GM21619 (cell line): ENCODE data around the gene HOMER3.
A peak's percentile ranks its signal among the peaks of the same experiment; 100 is the strongest.
"Not testable (repeated sequence)": the region's sequence is repeated elsewhere in the genome, so short reads cannot be mapped to it uniquely, and the experiment has no call there.

Experiments used
- ATAC-seq: cut with Tn5 transposase; IDR thresholded peaks from one replicate; pipeline ENCODE4 v1.9.1; 2021; ENCODE audit not compliant: unreplicated experiment

HOMER3 gene

DNA sequence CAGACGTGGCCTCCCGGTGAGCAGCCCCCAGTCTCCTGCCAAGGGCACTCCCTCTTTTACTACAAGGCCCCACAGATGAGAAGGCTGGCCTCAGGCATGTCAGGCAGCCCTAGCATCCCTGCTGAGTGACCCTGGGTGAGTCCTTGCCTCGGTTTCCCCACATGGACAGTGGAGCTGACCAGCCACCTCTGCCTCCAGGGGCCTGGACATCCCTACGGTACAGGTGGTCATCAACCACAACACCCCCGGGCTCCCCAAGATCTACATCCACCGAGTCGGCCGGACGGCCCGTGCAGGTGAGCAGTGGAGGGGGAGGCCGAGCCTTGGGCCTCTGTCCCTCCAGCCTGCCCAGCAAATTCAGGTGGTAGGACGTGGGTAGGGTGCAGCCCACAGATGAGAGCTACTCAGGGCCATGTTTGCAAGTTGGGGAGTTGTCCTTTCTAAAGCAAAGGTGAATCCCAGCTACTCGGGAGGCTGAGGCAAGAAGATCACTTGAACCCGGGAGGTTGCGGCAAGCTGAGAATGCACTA is 16.3 kb downstream of the HOMER3 start:
- ATAC-seq, result no peak

DNA sequence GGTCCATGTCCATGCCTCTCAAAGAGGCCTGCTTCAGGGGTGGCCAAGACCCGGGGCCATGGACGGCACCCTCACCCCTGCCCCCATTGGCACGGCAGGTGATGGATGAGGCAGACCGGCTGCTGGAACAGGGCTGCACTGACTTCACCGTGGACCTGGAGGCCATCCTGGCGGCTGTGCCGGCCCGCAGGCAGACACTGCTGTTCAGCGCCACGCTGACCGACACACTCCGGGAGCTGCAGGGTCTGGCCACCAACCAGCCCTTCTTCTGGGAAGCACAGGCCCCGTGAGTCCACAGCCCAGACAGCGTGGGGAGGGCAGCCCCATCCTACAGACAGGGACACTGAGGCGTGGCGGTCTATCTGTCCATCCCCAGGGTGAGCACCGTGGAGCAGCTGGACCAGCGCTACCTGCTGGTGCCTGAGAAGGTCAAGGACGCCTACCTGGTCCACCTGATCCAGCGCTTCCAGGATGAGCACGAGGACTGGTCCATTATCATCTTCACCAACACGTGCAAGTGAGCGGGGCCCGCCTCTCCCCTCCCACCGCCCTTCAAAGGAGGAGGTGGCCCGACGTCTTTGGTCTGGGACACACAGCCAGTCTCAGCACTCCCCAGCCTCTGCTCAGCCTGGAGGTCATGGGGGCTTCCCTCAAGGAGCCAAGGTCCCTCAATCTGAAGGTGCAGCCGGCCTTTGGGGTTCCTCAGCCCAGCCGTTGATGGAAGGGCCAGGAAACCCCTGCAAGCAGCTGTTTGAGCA is 18.6 kb downstream of the HOMER3 start:
- no peak for ATAC-seq

DNA sequence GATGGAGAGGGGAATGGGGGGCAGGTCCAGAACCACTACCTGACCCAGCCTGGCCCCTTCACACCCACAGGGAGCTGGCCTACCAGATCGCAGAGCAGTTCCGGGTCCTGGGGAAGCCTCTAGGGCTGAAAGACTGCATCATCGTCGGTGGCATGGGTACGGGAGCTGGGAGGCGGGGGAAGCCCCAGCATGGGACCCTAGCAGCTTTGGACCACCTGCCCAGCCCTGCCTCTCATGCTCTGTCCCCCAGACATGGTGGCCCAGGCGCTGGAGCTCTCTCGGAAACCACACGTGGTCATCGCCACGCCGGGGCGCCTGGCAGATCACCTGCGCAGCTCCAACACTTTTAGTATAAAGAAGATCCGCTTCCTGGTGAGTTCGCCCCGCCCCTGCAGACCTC is 19.4 kb downstream of the HOMER3 start:
- ATAC-seq, result no peak

DNA sequence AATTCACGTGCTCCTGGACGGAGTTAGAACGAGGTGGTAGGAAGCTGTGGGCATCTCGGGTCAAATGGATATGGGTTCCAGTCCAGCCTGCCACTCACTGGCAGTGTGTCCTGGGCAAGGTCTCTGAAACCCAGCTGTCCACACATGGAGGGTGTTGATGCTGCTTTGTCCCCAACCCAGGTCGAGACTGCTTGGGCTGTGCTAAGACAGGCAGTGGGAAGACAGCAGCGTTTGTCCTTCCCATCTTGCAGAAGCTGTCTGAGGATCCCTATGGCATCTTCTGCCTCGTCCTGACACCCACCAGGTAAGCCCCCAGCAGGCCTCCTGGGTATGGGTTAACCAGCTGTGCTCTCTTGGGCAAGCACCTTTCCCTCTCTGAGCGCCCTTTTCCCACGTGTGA is 20.6 kb downstream of the HOMER3 start:
- ATAC-seq, result no peak

DNA sequence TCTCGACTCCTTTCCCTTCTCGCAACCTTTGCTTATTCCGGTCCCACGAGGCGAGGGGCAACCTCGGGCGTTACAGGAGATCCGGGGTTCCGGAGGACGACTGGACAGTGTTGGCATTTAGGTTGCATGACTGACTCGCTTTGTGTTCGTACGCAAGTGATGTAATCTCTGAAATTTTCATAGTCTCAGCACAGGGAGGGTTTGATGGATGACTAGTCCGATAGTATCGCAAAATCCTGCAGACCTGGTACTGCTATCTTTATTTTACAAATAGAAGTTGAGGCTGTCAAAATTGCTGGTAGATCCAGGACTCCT is 21.2 kb downstream of the HOMER3 start:
- no peak for ATAC-seq

DNA sequence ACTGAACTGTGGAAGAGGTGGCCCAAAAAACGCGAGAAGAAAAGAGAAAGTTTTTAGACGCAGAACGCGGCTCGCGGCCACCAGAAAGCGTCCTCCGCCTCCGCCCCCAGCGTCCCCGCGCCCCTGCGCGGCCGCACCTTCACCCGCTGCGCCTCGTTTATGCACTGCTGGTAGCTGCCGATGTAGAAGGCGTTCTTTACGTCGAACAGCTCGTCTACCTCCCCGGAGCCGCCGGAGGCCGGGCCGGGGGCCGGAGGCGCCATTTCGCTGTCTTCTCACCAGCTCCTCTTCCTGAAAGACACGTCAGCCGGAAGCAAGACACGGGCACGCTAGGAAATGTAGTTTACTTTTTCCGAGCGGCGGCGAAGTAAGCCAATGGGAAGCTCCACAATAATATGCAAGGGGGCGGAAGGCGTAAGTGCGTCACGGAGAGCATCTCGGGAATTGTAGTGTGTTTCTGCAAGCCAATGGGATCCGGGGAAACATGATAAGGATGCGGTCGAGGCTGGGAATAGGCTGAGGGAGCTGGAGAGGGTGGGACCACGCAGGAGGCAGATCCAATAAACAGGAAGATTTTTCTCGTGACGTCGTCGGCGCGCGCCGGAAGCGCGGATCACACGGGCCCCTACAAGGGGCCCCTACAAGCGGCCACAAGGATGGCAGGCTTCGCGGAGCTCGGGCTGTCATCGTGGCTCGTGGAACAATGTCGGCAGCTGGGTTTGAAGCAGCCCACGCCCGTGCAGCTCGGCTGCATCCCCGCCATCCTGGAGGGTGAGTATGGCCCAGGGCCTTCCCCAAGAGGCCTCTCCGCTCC is 21.7 kb downstream of the HOMER3 start, which contains the start of the genes COPE and DDX49:
COPE (minus strand) TSS at position 302 of the 814 bp plus-strand sequence; CDS start at position 263, 39 bp downstream.
DDX49 (plus strand) TSS at position 630 of the 814 bp plus-strand sequence; CDS start at position 657, 27 bp downstream.
- ATAC-seq, result peak; percentile 86

DNA sequence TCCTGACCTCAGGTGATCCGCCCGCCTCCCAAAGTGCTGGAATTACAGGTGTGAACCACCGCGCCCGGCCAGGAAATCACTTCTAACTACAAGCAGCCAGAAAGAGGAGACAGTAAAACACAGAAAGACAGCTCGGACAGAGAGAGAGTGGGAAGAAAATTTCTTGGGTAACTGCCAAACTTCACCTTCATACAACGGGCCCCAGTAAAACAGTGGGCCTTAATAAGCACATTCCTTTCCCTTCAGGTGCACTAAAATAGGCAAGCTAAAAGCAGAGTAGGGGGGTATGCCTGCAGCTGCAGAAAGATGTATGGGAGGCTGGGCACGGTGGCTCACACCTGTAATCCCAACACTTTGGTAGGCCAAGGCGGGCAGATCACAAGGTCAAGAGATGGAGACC is 23.4 kb downstream of the HOMER3 start:
- not testable (repeated sequence) for ATAC-seq

DNA sequence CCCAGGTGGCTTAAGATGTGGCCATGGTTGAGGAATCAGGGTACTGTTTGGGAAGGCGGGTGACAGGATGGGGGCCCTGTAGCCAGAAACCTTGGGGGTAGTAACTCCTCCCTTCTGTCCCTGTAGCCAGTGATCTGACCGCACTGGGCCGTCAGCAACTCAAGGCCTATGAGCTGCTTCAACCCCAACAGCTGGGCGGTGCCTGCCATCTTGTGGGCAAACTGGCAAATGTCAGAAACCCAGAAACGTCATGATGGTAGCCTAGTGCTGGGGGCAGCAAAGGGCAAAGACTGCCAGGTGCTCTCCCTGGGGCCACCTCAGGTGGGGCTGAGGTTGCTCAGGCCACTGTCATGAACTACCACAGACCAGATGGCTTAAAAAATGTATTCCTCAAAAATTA is 25.4 kb downstream of the HOMER3 start:
- ATAC-seq, result no peak

DNA sequence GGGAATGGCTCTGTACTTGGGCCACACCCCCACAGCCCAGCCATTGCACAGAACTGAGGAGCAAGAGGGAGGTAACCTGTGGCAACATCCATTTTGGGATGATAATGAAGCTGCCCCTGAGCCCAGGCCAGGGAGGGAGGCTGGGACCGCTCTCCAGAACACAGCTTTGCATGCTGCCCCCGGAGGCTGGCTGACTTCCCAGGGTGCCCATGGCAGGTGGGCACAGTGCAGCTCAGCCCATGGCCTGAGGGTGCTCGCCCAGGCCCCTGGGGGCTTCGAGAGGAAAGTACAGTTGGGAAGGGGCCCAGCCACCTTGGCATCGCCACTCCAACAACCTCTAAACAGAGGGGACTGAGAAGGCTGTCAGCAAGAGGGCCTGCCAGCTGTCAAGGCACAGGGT is 27.6 kb downstream of the HOMER3 start:
- ATAC-seq, result no peak

DNA sequence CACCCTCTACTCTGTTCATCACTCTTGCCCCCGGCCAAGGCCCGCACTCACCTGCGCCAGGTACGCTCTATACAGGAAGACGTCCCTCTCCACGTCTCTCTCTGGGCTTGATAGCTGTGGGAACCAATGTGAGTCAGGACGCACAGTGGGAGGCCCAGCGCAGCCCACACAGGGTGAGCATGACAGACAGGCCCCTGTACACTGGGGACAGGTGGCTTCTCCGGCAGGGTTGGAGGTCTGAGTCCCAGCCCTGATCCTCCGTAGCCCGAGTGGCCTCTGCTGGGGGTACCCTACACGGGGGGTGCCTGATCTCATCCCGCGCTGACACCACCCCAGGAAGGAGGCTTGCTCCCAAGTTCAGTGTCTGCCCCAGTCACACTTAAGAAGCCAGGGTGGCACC is 28.1 kb downstream of the HOMER3 start:
- ATAC-seq, result no peak

DNA sequence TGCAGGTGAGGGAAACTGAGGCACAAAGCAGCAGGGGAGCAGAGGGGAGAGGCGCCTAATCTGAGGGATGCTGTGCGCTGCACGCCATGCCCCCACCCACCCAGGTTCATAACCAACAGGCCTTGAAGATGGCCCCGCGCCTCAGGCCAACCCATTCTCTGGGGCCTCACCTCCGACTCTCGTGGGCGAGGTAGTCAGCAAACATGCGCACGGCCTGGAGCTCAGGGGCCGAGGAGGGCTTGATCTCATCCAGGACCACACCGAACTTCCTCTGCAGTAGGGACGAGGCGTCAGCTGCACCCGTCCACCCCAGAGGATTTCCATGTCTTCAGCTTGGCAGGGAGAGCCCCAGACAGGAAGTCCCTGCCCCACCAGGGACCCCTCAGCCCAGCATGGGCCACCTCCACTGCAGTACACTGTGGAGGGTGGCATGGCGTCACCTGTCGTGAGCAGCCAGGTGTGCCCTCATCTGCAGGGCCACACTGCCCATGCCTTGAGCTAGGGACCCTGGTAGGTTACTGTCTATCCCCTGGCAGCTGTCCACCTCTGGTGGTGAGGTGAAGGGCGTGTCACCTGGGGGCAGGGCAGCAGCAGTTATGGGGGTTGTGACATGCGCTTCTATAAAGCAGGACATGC is 30.1 kb downstream of the HOMER3 start:
- no peak for ATAC-seq

DNA sequence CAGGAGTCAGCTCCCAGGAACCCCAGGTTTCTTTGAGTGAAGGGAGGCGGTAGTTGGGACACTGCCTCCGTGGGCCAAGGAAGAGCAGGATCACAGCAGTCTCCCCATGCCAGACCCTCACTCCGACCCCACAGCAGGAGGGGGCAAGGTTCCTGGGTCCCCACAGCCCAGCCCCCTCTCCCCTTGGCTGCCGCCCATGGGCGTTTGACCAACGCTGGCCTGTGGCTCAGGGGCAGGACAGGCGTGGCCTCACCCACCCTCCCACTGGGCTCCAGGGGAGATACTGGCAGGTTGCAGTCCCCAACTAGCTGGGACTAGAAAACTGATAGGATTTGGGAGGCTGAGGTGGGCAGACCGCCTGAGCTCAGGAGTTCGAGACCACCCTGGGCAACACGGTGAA is 31.0 kb downstream of the HOMER3 start:
- no peak for ATAC-seq

DNA sequence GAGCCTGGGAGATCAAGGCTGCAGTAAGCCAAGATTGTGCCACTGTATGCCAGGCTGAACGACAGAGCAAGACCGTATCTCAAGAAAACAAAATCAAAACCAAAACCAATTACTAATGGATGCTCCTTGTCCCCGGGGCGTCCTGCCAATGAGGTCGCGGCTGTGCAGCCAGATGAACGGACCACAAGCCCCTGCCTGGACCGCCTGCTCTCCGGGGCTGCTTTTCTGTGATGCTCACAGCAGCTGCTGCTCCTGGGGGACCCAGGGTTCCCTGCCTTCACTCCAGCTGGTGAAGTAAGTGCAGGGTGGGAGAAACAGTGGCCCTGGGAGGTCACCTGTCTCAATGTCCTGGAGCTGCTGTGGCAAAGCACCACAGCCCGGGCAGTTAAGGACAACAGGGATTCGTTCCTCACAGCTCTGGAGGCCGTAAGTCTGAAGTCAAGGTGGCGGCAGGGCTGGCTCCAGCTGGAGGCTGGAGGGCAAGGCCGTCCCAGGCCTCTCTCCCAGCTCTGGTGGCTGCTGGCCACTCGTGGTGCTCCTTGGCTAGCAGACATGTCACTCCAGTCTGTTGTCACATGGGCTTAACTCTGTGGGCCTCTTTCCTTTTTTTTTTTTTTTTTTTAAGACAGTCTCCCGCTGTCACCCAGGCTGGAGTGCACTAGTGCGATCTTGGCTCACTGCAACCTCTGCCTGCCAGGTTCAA is 31.9 kb downstream of the HOMER3 start:
- no peak for ATAC-seq

DNA sequence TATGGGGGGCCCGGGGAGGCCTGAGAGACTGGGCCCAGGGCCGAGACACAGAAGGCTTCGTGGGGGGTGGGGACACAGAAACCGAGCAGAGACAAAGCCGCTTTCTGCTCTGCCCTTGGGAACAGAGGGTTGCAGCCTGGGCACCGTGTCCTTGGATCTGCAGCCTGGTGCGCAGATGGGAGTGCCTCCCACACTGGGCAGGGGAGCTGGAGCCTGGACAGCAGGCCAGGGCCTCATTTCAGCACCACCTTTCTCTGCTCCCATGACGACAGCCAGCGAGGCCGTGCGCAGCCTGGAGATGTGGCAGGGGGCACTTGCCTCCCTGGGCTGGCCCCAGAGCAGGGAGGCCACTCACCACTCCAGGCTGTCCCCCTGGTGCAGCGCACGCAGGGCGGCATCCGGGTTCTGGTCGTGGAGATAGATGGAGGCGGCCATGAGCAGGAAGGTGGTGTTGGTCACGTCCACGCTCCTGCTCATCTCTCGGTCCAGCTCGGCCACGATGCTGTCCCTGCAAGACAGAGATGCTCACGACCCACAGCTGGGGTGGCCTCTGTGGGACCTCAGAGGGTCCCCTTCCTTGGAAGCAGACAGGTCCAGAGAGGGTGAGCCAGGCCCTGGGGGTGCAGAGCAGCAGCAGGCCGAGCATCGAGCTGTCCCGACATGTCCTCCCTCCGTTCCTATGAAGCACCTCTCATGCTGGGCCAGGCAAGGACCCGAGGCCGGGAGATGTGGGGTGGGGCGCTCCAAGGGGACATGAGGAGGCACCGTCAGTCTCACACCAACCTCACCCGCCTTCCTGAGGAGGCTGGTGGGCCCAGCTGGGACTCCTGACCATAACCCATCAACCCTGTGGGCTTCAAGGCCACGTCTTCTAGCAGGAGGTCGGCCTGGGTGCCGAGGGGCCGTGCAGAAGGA is 34.2 kb downstream of the HOMER3 start:
- ATAC-seq, result no peak

DNA sequence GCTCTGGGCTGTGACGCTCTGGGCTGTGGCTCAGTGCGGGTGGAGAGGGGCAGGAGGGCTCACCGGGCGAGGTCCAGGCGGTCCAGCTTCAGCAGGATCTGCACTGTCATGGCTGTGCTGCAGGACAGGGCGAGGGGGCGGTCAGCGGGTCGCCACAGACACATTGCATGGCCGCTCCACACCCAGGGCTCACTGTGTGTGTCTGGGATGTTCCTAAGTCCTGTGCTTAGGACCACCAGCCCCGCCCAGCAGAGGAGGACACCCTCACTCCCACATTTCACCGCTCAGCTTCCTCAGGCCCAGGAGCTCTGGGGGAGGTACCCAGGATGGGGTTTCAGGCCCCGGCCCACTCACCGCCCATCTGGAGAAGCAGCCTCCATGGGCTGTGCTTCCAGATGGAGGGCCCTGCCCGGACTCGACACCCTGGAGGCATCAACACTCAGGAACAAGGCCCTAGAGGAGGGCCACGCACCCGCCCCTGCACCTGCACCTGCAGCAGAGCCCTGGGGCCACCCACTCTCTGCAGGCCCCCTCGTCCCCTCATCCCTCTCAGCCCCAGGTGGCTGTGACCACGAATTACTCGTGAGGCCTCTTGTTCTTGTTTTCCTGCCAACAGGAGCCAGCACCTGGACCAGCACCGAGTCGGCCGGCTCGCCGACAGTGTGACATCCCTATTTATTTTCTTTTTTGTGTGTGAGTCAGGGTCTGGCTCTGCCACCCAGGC is 35.3 kb downstream of the HOMER3 start:
- ATAC-seq, result no peak

DNA sequence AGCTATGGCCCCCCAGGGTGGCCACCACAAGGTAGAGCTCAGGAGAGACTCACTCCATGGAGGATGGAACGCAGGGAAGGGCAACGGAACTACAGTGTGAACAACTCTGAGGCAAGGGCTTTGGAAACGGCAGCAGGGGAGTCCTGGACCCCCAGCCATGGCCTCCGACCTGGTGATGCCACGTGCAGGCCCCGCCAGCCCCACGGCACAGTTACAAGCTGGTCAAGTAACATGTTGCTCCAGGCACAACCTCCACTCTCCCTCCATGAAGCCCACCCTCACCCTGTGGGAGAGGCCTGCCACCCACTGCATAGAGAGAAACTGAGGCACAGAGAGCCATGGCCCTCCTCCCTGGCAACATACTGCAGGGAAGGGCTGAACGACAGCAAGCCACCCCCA is 36.0 kb downstream of the HOMER3 start:
- ATAC-seq, result no peak

DNA sequence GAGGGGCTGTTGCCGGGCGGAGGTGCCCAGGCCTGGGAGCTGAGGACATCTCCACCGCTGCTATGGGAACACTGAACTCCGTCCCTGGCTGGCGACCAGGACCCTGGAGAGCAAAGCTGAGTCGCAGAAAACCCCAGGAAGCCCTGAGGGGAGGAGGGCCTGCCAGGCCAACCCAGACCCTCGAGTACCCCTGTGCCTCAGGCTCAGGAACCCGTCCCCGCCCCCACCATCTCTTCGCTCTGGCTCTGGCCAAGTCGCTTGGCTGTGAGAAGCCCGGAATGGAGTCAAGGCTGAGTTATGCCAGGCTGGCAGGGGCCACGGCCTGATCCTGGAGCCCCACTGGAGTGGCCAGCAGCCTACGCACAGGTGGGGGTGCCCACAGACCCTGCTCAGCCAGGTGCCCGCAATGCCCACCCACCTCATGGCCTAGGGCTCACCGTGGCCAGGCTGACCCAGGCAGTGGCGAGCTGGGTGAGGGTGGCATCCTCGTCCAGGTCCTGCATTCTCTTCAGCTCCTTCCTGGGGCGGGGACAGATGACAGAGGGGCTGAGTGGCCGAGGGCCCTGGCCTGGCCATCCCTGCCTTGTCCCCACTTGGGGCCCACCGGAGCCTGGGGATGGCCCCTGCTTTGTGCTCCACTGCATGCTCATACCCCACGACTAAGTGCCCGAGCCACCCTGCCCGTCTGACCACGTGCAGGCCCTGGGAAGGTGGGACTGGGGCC is 36.5 kb downstream of the HOMER3 start:
- ATAC-seq, result no peak

DNA sequence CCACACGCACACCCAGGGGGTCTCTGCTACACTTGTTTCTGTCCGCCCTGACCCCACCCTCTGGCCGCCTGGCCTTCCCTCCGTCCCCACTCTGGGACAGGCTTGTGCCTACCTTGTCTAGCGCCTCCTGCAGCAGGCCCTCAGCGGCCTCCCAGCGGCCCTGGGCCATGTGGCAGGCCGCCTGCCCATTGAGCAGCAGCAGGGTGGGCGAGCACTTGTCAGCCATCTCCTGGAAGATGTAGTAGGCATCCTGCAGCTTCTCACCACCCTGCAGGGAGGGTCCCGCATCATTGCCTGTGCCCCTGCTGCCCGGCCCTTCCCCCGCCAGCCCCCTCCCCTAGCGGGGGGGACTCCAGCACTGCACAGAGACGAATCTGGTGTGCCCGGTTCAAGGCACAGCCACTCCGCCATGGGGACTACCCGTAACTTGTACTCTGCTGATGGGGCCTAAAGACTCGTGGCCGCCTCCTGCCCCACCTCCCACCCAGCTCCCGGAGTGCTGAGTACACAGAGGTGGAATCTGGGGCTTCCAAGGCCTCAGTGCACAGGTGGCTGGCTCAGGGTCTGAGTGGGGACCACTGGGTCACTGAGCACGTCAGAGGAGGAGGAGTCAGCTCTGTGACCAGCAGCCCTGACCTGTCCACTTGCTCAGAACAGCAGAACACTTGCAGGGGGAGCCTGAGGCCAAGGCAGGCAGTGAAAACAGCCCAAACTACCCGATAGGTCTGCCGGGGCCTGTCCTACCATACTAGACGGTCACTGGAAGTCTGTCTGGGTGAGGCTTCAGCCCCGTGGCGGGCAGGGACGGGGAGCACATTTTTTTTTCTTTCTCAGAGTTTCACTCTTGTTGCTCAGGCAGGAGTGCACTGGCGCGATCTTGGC is 37.6 kb downstream of the HOMER3 start:
- ATAC-seq, result no peak
